COLO829 (cell line): ENCODE results near the gene AQP6.
A peak's percentile ranks its signal among the peaks of the same experiment; 100 is the strongest.

ENCODE experiments used
- DNase-seq: peaks from one replicate; pipeline ENCODE4 v3.0.0; 2012; ENCODE audit warnings: low spot score

The AQP6 gene

GRCh38 chr12:49942921-49943624 is 29.7 kb upstream of the AQP6 start:
- DNase-seq: no peak

GRCh38 chr12:49943625-49943960 is 29.2 kb upstream of the AQP6 start:
- DNase-seq: no peak

GRCh38 chr12:49944046-49944445 is 28.7 kb upstream of the AQP6 start:
- no peak for DNase-seq

- no peak for DNase-seq
Measured at GRCh38 chr12:49944718-49945117, 28.0 kb upstream of the AQP6 start.

GRCh38 chr12:49945394-49946080 is 27.2 kb upstream of the AQP6 start:
- DNase-seq: peak; percentile 75

- DNase-seq: no peak
Measured at GRCh38 chr12:49946086-49946485, 26.7 kb upstream of the AQP6 start.

GRCh38 chr12:49946497-49946896 is 26.2 kb upstream of the AQP6 start:
- DNase-seq: no peak

GRCh38 chr12:49947593-49948226 is 25.0 kb upstream of the AQP6 start:
- no peak for DNase-seq

- DNase-seq: no peak
Measured at GRCh38 chr12:49948866-49949845, 23.6 kb upstream of the AQP6 start.

GRCh38 chr12:49949866-49950265 is 22.9 kb upstream of the AQP6 start:
- no peak for DNase-seq

GRCh38 chr12:49950273-49951251 is 22.2 kb upstream of the AQP6 start, which contains the start of gene AQP2:
TSS of gene AQP2 (plus strand) at chr12:49950737. CDS start at chr12:49950831, 94 bp downstream.
- DNase-seq: no peak

- DNase-seq: no peak
Measured at GRCh38 chr12:49951411-49952240, 21.1 kb upstream of the AQP6 start.

- DNase-seq: no peak
Measured at GRCh38 chr12:49952391-49953055, 20.2 kb upstream of the AQP6 start.

GRCh38 chr12:49953151-49953550 is 19.6 kb upstream of the AQP6 start:
- no peak for DNase-seq

- no peak for DNase-seq
Measured at GRCh38 chr12:49953961-49954846, 18.5 kb upstream of the AQP6 start.

- no peak for DNase-seq
Measured at GRCh38 chr12:49954863-49955830, 17.6 kb upstream of the AQP6 start.
